Esophagus muscularis mucosa (tissue), 3 donors: ENCODE measurements around the gene CITED2.

ENCODE experiments used
- POLR2A ChIP-seq: fragments of 450-650 bp; IDR thresholded peaks from one replicate; pipeline ENCODE4 v1.6.1; 2017; ENCODE audit warnings: antibody characterized with exemption, moderate library complexity, mild to moderate bottlenecking, low read depth
- TF ChIP-seq, protein P1 (sequence below), 3 experiments: fragments of 200-600 bp in 2 of 3; fragments of 450-650 bp in 1 of 3; sonication (generic) in 2 of 3; IDR thresholded peaks; one replicate each; pipeline ENCODE4 v1.5.1; 2017 to 2019; ENCODE audit warnings: antibody characterized with exemption in 3 of 3, mild to moderate bottlenecking in 2 of 3, moderate library complexity in 1 of 3

DNA sequence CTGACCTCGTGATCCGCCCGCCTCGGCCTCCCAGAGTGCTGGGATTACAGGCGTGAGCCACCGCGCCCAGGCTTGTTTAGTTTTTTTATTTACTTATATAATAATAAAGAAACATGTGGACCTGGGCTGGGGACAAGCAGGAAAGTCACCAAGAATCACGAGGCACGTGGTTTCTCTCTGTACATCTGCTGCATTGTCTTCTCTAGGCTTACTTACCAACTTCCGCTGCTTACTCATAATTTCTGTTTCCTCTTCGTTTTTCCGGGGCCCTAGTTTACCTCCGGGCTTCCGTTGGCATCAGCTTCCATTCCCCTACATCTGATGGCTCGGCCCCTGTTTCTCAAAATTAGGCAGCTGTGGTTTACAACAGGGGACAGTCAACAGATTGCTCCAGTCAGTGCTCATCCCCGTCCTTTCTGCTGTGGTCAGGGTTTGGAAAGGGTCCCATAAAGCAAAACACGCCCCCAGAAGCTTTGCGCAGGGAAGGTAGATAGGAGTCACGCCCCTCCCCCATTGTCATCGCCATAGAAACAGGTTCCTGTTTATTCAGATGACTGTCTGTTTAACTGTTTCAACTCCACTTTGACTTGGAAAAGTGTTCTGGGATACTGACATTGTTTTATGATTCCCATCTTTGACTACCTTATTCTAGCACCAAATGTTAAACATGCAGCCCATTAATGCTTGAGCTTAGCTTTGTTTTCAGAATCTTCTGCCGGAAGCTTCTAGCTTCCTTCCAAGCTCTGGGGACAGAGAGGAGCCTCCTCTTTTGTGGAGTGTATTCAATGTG lies 50.7 kb downstream of the CITED2 start:
- TF ChIP-seq, protein P1, sequence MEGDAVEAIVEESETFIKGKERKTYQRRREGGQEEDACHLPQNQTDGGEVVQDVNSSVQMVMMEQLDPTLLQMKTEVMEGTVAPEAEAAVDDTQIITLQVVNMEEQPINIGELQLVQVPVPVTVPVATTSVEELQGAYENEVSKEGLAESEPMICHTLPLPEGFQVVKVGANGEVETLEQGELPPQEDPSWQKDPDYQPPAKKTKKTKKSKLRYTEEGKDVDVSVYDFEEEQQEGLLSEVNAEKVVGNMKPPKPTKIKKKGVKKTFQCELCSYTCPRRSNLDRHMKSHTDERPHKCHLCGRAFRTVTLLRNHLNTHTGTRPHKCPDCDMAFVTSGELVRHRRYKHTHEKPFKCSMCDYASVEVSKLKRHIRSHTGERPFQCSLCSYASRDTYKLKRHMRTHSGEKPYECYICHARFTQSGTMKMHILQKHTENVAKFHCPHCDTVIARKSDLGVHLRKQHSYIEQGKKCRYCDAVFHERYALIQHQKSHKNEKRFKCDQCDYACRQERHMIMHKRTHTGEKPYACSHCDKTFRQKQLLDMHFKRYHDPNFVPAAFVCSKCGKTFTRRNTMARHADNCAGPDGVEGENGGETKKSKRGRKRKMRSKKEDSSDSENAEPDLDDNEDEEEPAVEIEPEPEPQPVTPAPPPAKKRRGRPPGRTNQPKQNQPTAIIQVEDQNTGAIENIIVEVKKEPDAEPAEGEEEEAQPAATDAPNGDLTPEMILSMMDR (IDR thresholded peaks at IDR 0.05): no peak
- no peak for TF ChIP-seq POLR2A
